Activated naive CD4-positive, alpha-beta T cell treated with Interleukin-2 at 50 U/mL for 16 hours (primary cell): Measurements from ENCODE around the gene COL4A3.

ENCODE experiments used
- DNase-seq: peaks from one replicate; pipeline ENCODE4 v3.0.0-alpha.2; 2020

COL4A3 gene

GRCh38 chr2:227296671-227297405 is 132.4 kb downstream of the COL4A3 start:
- no peak for DNase-seq

- DNase-seq: no peak
Measured at GRCh38 chr2:227301523-227301922, 137.1 kb downstream of the COL4A3 start.

- no peak for DNase-seq
Measured at GRCh38 chr2:227308784-227309183, 144.4 kb downstream of the COL4A3 start.

- no peak for DNase-seq
Measured at GRCh38 chr2:227310756-227311110, 146.3 kb downstream of the COL4A3 start.

- no peak for DNase-seq
Measured at GRCh38 chr2:227311861-227312506, 147.6 kb downstream of the COL4A3 start.

- DNase-seq: no peak
Measured at GRCh38 chr2:227312579-227312978, 148.2 kb downstream of the COL4A3 start.

- no peak for DNase-seq
Measured at GRCh38 chr2:227313310-227313709, 148.9 kb downstream of the COL4A3 start.

- DNase-seq: no peak
Measured at GRCh38 chr2:227317834-227318233, 153.4 kb downstream of the COL4A3 start.

GRCh38 chr2:227320305-227321094 is 156.1 kb downstream of the COL4A3 start:
- DNase-seq: no peak

GRCh38 chr2:227322530-227323205 is 158.2 kb downstream of the COL4A3 start:
- DNase-seq: no peak

GRCh38 chr2:227323818-227324217 is 159.4 kb downstream of the COL4A3 start:
- DNase-seq: no peak

GRCh38 chr2:227324642-227324994 is 160.2 kb downstream of the COL4A3 start:
- no peak for DNase-seq

GRCh38 chr2:227324995-227325838 is 160.8 kb downstream of the COL4A3 start, which contains the start of gene MFF:
MFF (plus strand) TSS chr2:227325251; CDS start chr2:227330666, 5,415 bp downstream.
- DNase-seq: peak; percentile 96

GRCh38 chr2:227325839-227326195 is 161.4 kb downstream of the COL4A3 start:
- DNase-seq: no peak

- no peak for DNase-seq
Measured at GRCh38 chr2:227326783-227327182, 162.4 kb downstream of the COL4A3 start.

- no peak for DNase-seq
Measured at GRCh38 chr2:227335713-227336112, 171.3 kb downstream of the COL4A3 start.

GRCh38 chr2:227337442-227337841 is 173.0 kb downstream of the COL4A3 start:
- no peak for DNase-seq

- DNase-seq: no peak
Measured at GRCh38 chr2:227339098-227339599, 174.7 kb downstream of the COL4A3 start.

- DNase-seq: no peak
Measured at GRCh38 chr2:227340106-227340505, 175.7 kb downstream of the COL4A3 start.

GRCh38 chr2:227341553-227341952 is 177.1 kb downstream of the COL4A3 start:
- no peak for DNase-seq

GRCh38 chr2:227344231-227344630 is 179.8 kb downstream of the COL4A3 start:
- no peak for DNase-seq

- no peak for DNase-seq
Measured at GRCh38 chr2:227347117-227347516, 182.7 kb downstream of the COL4A3 start.
